ENCODE data around the gene AFF3. TPM values are rescaled to one million over a fixed set of nuclear protein-coding genes. Genes with fewer than 3 reads are reported as not detected.

The AFF3 gene
- total RNA-seq, 6 experiments from 2014 or later = 1.3 to 7.3 (median 6.4) TPM

DNA sequence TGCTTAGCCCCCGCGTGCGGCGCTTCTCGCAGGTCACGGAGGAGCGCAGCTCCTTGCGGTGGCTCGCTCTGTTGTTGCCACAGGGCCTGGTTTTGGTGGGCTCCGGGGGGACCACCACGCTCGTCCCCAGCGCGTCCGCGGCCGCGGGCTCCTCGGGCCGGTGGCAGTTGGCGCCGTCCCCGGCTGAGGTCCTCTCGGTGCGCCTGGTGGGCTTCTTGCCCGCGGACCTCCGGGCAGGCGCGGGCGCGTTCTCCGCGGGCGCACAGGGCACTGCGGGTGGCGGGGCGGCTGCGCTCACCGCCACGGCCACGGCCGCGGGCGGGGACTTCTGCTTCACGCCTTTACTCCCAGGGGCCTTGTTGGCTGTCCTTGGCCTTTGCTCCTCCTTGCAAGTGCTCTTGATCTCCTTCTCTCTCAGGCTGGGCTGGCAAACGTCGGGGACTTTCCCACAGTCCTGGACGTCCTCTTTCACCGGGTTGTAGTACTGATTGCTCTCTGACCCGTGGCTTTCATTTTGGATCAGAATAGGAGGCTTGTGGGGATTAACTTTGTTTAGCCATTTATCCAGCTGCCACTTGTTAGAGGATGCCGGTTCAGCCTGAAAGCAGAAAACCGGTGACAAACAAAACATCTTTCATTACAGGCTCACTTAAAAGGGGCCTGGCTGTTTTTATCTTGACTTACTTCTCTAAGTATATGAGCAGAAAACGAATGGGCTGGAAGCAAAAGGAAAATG, 548.5 kb downstream of the AFF3 start:
- WGBS (ENCODE audit: insufficient coverage, low coverage, low lambda C conversion rate, missing lambda C conversion rate) = 51% methylated on average over 6 of the region's 54 CpGs
- no peaks in the 10 kb centered on the region for H3K4me1 ChIP-seq
- H3K27me3 ChIP-seq = no peaks in the 10 kb centered on the region
- ATAC-seq = peak in 1 of 4 donors; percentile 27
- no peaks in the 10 kb centered on the region for H3K36me3 ChIP-seq
- no peak overlapping the region for H3K27ac ChIP-seq
- no peak overlapping the region for H3K4me3 ChIP-seq
- intact Hi-C loops (cut with DNase I) = no loop called here
- TF ChIP-seq CTCF (IDR thresholded peaks at IDR 0.05) (no peak), POLR2A (IDR thresholded peaks at IDR 0.05) (no peak)
- no peak for DNase-seq
- H3K9me3 ChIP-seq = no peaks in the 10 kb centered on the region

GRCh38 chr2:99576775-99577174, 565.6 kb downstream of the AFF3 start:
- no peaks in the 10 kb centered on the region for H3K36me3 ChIP-seq
- no peaks in the 10 kb centered on the region for H3K4me1 ChIP-seq
- no peaks in the 10 kb centered on the region for H3K9me3 ChIP-seq
- ATAC-seq (no peak), DNase-seq (no peak)
- WGBS (ENCODE audit: insufficient coverage, low coverage, low lambda C conversion rate, missing lambda C conversion rate) = 63% methylated on average over 2 of the region's 3 CpGs
- intact Hi-C loops (cut with DNase I) = no loop called here
- H3K27ac ChIP-seq = no peak overlapping the region
- TF ChIP-seq CTCF (IDR thresholded peaks at IDR 0.05) = no peak
- TF ChIP-seq POLR2A (IDR thresholded peaks at IDR 0.05) = no peak
- H3K4me3 ChIP-seq = no peak overlapping the region
- H3K27me3 ChIP-seq = no peaks in the 10 kb centered on the region

DNA sequence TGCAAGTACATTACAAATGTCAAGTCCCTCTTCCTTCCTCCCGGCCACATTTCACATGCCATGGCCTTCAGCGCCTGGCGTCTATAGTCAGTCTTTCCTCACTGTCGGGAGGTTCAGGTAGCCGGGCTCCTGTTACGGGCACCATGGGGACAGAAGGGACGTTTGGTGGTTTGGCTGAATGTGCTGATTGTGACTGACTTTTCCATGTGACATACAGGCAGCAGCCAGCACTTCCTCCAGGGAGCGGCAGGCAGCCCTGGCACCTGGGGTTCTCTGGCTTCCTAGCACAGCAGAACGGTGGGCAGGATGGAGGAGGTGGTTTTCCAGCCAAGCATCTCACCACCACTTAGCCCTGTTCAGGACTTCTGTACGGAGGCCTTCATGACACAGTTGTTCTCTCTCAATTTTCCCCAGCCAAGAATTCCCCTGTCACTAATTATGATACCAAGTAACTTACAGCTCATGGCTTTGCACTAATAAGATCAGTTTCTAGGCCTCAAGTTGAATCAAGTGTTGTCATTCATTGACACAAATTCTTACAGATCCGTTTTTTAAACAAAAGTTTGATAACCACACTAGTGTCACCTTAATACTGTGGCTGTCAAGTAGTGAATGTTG, 568.6 kb downstream of the AFF3 start:
- Histone ChIP-seq H3K27ac (no peak overlapping the region), H3K36me3 (no peaks in the 10 kb centered on the region), H3K4me1 (no peaks in the 10 kb centered on the region), H3K4me3 (no peak overlapping the region), H3K9me3 (no peaks in the 10 kb centered on the region), H3K27me3 (no peaks in the 10 kb centered on the region)
- DNase-seq = no peak
- ATAC-seq = no peak
- no peak for TF ChIP-seq CTCF (IDR thresholded peaks at IDR 0.05)
- TF ChIP-seq POLR2A (IDR thresholded peaks at IDR 0.05) = no peak
- WGBS (ENCODE audit: insufficient coverage, low coverage, low lambda C conversion rate, missing lambda C conversion rate) = 85% methylated on average over 6 of the region's 11 CpGs
- intact Hi-C loops (cut with DNase I) = no loop called here

- H3K27ac ChIP-seq = no peak overlapping the region
- DNase-seq (no peak), ATAC-seq (no peak)
- no peaks in the 10 kb centered on the region for H3K27me3 ChIP-seq
- 86% methylated on average over 8 of the region's 13 CpGs for WGBS (ENCODE audit: insufficient coverage, low coverage, low lambda C conversion rate, missing lambda C conversion rate)
- H3K9me3 ChIP-seq = no peaks in the 10 kb centered on the region
- H3K4me3 ChIP-seq = no peak overlapping the region
- H3K36me3 ChIP-seq = no peaks in the 10 kb centered on the region
- TF ChIP-seq POLR2A (IDR thresholded peaks at IDR 0.05) (no peak), CTCF (IDR thresholded peaks at IDR 0.05) (no peak)
- H3K4me1 ChIP-seq = no peaks in the 10 kb centered on the region
- intact Hi-C loops (cut with DNase I) = no loop called here
Observed at GRCh38 chr2:99572373-99573164, 569.8 kb downstream of the AFF3 start.

Data from right lobe of liver (tissue), 6 donors.